ENCODE measurements around the gene IP6K3.

GRCh38 chr6:33705268-33705885 is 41.3 kb downstream of the IP6K3 start:
- TF ChIP-seq, protein P1, sequence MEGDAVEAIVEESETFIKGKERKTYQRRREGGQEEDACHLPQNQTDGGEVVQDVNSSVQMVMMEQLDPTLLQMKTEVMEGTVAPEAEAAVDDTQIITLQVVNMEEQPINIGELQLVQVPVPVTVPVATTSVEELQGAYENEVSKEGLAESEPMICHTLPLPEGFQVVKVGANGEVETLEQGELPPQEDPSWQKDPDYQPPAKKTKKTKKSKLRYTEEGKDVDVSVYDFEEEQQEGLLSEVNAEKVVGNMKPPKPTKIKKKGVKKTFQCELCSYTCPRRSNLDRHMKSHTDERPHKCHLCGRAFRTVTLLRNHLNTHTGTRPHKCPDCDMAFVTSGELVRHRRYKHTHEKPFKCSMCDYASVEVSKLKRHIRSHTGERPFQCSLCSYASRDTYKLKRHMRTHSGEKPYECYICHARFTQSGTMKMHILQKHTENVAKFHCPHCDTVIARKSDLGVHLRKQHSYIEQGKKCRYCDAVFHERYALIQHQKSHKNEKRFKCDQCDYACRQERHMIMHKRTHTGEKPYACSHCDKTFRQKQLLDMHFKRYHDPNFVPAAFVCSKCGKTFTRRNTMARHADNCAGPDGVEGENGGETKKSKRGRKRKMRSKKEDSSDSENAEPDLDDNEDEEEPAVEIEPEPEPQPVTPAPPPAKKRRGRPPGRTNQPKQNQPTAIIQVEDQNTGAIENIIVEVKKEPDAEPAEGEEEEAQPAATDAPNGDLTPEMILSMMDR (conservative IDR thresholded peaks at IDR 0.05), result no peak
- TF ChIP-seq ZFX (IDR thresholded peaks at IDR 0.05), result no peak

Data from C4-2B (cell line).